Heart left ventricle (tissue), 16 donors: Measurements from ENCODE around the gene NADSYN1. TPM values are rescaled to one million over a fixed set of nuclear protein-coding genes. Genes with fewer than 3 reads are reported as not detected.
A peak's percentile ranks its signal among the peaks of the same experiment; 100 is the strongest.
"Not testable (repeated sequence)": the region's sequence is repeated elsewhere in the genome, so short reads cannot be mapped to it uniquely, and the experiment has no call there.

Experiments
- ATAC-seq, 4 donors: fragments of 200-7000 bp; cut with Tn5 transposase; one replicate each; pipeline ENCODE4 v1.9.1; 2020 to 2022; ENCODE audit warnings: moderate library complexity in 4 of 4, mild to moderate bottlenecking in 3 of 4, moderate number of reproducible peaks in 1 of 4
- DNase-seq, 5 donors: peaks; one replicate each; pipeline ENCODE4 v3.0.0-alpha.2; 2020
- H3K27ac ChIP-seq, 12 donors: fragments of 200-600 bp; sonication (generic) in 4 of 12; one replicate each; pipeline versions ENCODE4 v1.5.0 to v1.8.0; 2016 to 2022; ENCODE audit warnings: mild to moderate bottlenecking in 2 of 12
- H3K27me3 ChIP-seq, 9 donors: fragments of 200-600 bp; sonication (generic) in 2 of 9; one replicate each; pipeline versions ENCODE4 v1.5.1 to v1.8.0; 2016 to 2022; ENCODE audit warnings: mild to moderate bottlenecking in 3 of 9
- H3K36me3 ChIP-seq, 9 donors: fragments of 200-600 bp; sonication (generic) in 2 of 9; one replicate each; pipeline versions ENCODE4 v1.5.0 to v1.8.0; 2018 to 2022; ENCODE audit warnings: mild to moderate bottlenecking in 2 of 9
- H3K4me1 ChIP-seq, 12 donors: fragments of 200-600 bp; sonication (generic) in 4 of 12; one replicate each; pipeline versions ENCODE4 v1.5.0 to v1.8.0; 2016 to 2022; ENCODE audit warnings: mild to moderate bottlenecking in 3 of 12
- H3K4me3 ChIP-seq, 12 donors: fragments of 200-600 bp; sonication (generic) in 4 of 12; one replicate each; pipeline versions ENCODE4 v1.5.0 to v1.8.0; 2017 to 2022; ENCODE audit warnings: mild to moderate bottlenecking in 9 of 12, moderate library complexity in 4 of 12
- H3K9me3 ChIP-seq, 12 donors: fragments of 200-600 bp; sonication (generic) in 4 of 12; one replicate each; pipeline versions ENCODE4 v1.5.0 to v1.8.0; 2016 to 2022; ENCODE audit warnings: mild to moderate bottlenecking in 1 of 12
- POLR2A ChIP-seq, 2 donors: fragments of 450-650 bp; IDR thresholded peaks; one replicate each; pipeline ENCODE4 v1.6.1; 2017; ENCODE audit warnings: antibody characterized with exemption in 2 of 2, mild to moderate bottlenecking in 2 of 2, moderate library complexity in 2 of 2
- WGBS, 4 donors: extraction: QIAGEN DNeasy Blood & Tissue Kit in 2 of 4; methylation state at CpG; one replicate each; pipeline versions ENCODE4 v1.1.5 to v1.1.7; 2013 to 2018; 5-methylcytosine and 5-hydroxymethylcytosine counted together
- intact Hi-C, 10 donors: fragments of 100-400 bp; cut with DNase I; formaldehyde crosslinking; loops; one replicate each; pipeline versions ENCODE4 v1.11.1 to v1.14.2; 2022
- polyA plus RNA-seq, 2 donors: library from polyadenylated mRNA; stranded (reverse); fragments of 200-250 nt; gene quantifications; one replicate each; pipeline ENCODE4 v1.2.3, GENCODE V29; 2013
- total RNA-seq, 9 donors: library from RNA; depleted of rRNA in 2 of 9; stranded (reverse); fragments of >200 nt in 2 of 9; fragmentation: NEBNext Ultra II Directional in 3 of 9; extraction: Animal tissue kit (Norgen Biotek cat#: 25700) in 3 of 9; gene quantifications; one replicate each; pipeline versions ENCODE4 v1.1.0 to v1.2.4, GENCODE V29; 2016 to 2023
- TF ChIP-seq, protein P1 (sequence below), 12 donors: fragments of 200-600 bp; sonication (generic) in 4 of 12; IDR thresholded peaks; one replicate each; pipeline versions ENCODE4 v1.5.0 to v1.8.0; 2018 to 2022; ENCODE audit warnings: antibody characterized with exemption in 12 of 12, mild to moderate bottlenecking in 5 of 12
- donor health status: ischemic (EF 13 %, LVEDD 7.1; RV severe dilation, severe dysfunction).
- donor health status: healthy with polysubstance abuse.
- donor health status: DM: no; HTN: yes; CAD: no.
- donor health status: DM: no; HTN: no; CAD: no.
- donor health status: ischemic (EF 25% LVEDD 6.9; RV normal size, moderate dysfunction).
- donor health status: ischemic (EF 25% LVEDD 5.7; RV mildly dilated, moderate dysfunction).
- donor health status: healthy.
- donor health status: DM: yes; HTN: yes; CAD: no.
- donor health status: ischemic (EF 35%, LVEDD 5.7; RV mildly dilated, moderate dysfunction).
- donor health status: nonischemic (EF 11% LVEDD 7.7; RV severe dilation, severe dysfunction).
- donor health status: DM: yes; HTN: yes; CAD: no.
- donor health status: PGD.
- donor health status: ischemic (EF 29% LVEDD 5.4; RV normal size, mild dysfunction).
- donor health status: nonischemic (EF 23%, LVEDD 6.1; RV moderate dilation, normal function).

NADSYN1 gene
- total and polyA plus RNA-seq, 11 donors, result 11.4 to 41.9 (median 19.4) TPM

GRCh38 chr11:71420455-71421241 lies 32.4 kb upstream of the NADSYN1 start:
- WGBS, 4 donors, result 70 to 77% (median 75%) methylated on average over 15 to 16 of the region's 16 CpGs

DNA sequence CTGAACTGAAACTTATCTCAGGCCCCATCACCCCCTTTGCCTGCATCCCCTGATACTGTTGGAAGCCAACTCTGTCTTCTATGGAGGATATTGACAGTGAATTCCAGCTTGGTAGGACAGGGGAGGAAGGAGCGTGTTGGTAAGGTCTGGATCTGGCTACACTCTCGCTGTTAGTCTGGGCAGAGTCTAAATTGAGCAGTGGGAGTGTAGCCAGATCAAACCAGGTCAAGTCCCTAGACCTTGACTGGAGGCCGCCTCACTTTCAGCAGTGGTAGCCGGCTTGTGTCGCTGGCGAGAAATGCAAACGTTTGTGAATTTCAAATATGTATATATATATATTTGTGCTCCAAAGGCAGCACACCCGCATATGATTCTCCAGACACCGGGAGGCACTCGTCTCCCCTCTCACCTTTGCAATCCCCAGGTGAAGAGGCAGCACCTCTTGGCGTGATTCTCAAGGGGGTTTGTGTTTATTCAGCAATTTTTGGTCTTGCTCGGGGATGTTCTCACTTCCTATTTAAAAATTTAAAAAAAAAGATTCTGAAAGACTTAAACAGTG lies 31.5 kb upstream of the NADSYN1 start:
- no peaks in the 10 kb centered on the region for H3K36me3 ChIP-seq
- no peak for TF ChIP-seq POLR2A (IDR thresholded peaks at IDR 0.05)
- TF ChIP-seq, protein P1, sequence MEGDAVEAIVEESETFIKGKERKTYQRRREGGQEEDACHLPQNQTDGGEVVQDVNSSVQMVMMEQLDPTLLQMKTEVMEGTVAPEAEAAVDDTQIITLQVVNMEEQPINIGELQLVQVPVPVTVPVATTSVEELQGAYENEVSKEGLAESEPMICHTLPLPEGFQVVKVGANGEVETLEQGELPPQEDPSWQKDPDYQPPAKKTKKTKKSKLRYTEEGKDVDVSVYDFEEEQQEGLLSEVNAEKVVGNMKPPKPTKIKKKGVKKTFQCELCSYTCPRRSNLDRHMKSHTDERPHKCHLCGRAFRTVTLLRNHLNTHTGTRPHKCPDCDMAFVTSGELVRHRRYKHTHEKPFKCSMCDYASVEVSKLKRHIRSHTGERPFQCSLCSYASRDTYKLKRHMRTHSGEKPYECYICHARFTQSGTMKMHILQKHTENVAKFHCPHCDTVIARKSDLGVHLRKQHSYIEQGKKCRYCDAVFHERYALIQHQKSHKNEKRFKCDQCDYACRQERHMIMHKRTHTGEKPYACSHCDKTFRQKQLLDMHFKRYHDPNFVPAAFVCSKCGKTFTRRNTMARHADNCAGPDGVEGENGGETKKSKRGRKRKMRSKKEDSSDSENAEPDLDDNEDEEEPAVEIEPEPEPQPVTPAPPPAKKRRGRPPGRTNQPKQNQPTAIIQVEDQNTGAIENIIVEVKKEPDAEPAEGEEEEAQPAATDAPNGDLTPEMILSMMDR (IDR thresholded peaks at IDR 0.05), result no peak
- H3K27ac ChIP-seq, result no peak overlapping the region
- no peak overlapping the region for H3K4me3 ChIP-seq
- intact Hi-C loops, result loop anchor here in 3 of 10 donors (5.0 to 10.0 kb wide), 3 partner anchors 334 to 959 kb away; no protein-coding TSS in a partner anchor
- H3K4me1 ChIP-seq, result no peaks in the 10 kb centered on the region
- H3K9me3 ChIP-seq, result no peaks in the 10 kb centered on the region
- ATAC-seq (peak in 1 of 4 donors; percentile 49), DNase-seq (peak in 1 of 5 donors; percentile 9)
- 74 to 86% (median 80%) methylated on average over 12 of the region's 12 CpGs for WGBS, 4 donors
- H3K27me3 ChIP-seq, result peaks cover 0 to 4% (median 0%) of the 10 kb centered on the region in 9 donors

More at GRCh38 chr11:71420455-71421241, 32.4 kb upstream of the NADSYN1 start:
- no peak overlapping the region for H3K4me3 ChIP-seq
- peak in 1 of 5 donors; percentile 19 for DNase-seq
- TF ChIP-seq, protein P1 (IDR thresholded peaks at IDR 0.05), result peak; percentile 30 to 65 (median 48)
- no peak for TF ChIP-seq POLR2A (IDR thresholded peaks at IDR 0.05)
- no peaks in the 10 kb centered on the region for H3K36me3 ChIP-seq
- peaks cover 0 to 4% (median 0%) of the 10 kb centered on the region in 9 donors for H3K27me3 ChIP-seq
- ATAC-seq, result peak in 2 of 4 donors; percentile 54 to 64
- no peaks in the 10 kb centered on the region for H3K4me1 ChIP-seq
- H3K9me3 ChIP-seq, result no peaks in the 10 kb centered on the region
- intact Hi-C loops, result loop anchor here in 3 of 10 donors (5.0 to 10.0 kb wide), 3 partner anchors 333 to 958 kb away; no protein-coding TSS in a partner anchor
- no peak overlapping the region for H3K27ac ChIP-seq

DNA sequence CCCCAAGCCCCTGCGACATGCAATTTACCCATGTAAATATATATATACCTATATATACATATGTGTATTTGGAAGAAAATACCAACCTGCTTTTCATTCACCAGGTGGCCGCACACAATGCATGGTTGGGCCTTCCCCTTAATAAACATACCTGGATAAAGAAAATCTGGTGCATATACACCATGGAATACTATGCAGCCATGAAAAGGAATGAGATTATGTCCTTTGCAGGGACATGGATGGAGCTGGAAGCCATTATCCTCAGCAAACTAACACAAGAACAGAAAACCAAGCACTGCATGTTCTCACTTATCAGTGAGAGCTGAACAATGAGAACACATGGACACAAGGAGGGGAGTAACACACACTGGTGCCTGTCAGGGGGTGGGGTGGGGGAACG lies 30.7 kb upstream of the NADSYN1 start:
- not testable (repeated sequence) for ATAC-seq, H3K27ac ChIP-seq

DNA sequence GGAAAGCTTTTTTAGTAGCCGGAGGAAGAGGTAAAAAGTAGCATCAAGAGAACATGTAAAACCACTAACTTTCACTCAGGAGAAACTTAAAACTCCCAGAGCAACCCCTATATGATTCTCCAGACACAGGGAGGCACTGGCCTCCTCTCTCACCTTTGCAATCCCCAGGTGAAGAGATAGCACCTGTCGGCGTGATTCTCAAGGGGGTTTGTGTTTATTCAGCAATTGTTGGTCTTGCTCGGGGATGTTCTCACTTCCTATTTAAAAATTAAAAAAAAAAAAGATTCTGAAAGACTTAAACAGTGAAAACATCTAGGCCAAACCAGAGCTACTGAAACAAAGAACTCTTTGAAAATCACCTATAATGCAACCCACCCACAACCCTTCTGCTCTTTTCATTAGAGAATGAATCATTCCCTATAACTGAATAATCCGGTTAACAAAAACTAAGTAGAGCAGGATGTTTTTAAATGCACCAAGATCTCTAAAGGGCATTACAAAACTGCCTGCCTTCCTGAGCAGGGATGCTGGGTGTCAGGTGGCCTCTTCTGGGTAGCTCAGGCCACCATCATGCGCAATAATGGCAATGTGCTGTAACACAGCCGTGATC lies 29.7 kb upstream of the NADSYN1 start:
- Histone ChIP-seq H3K27ac (no peak overlapping the region), H3K27me3 (peaks cover 0 to 4% (median 0%) of the 10 kb centered on the region in 9 donors), H3K9me3 (peaks cover 0 to 6% (median 0%) of the 10 kb centered on the region in 12 donors), H3K4me1 (peaks cover 0 to 2% (median 0%) of the 10 kb centered on the region in 12 donors), H3K36me3 (no peaks in the 10 kb centered on the region), H3K4me3 (no peak overlapping the region)
- ATAC-seq (no peak), DNase-seq (no peak)
- intact Hi-C loops, result loop anchor here in 3 of 10 donors (5.0 to 10.0 kb wide), 3 partner anchors 336 to 961 kb away; no protein-coding TSS in a partner anchor
- WGBS, 4 donors, result 67 to 74% (median 71%) methylated on average over 7 of the region's 7 CpGs
- TF ChIP-seq POLR2A (IDR thresholded peaks at IDR 0.05), result no peak
- TF ChIP-seq, protein P1 (IDR thresholded peaks at IDR 0.05), result no peak

More for the DNA sequence above, 30.7 kb upstream of the NADSYN1 start:
- 84 to 95% (median 93%) methylated on average over 3 of the region's 3 CpGs for WGBS, 4 donors
- not testable (repeated sequence) for DNase-seq, H3K36me3 ChIP-seq, H3K27me3 ChIP-seq, H3K4me1 ChIP-seq, H3K9me3 ChIP-seq, H3K4me3 ChIP-seq
- intact Hi-C loops, result loop anchor here in 3 of 10 donors (5.0 to 10.0 kb wide), 3 partner anchors 335 to 960 kb away; no protein-coding TSS in a partner anchor
